IMR-90 (cell line): ENCODE measurements around the gene COL5A3. TPM values are rescaled to one million over a fixed set of nuclear protein-coding genes. Genes with fewer than 3 reads are reported as not detected.

Experiments
- ATAC-seq: fragments of 200-7000 bp; cut with Tn5 transposase; 2 replicates; pipeline ENCODE4 v1.9.1; 2020; ENCODE audit warnings: low read depth, mild to moderate bottlenecking, moderate library complexity
- BruUV-seq: library from RNA; stranded (reverse); fragments of 400-500 nt; replicated peaks from 2 replicates; lab custom pipeline; 2021; lab: Mats Ljungman, UMichigan
- CTCF ChIA-PET: fragments of 300-600 bp; formaldehyde crosslinking; extraction: SDS; loops from one replicate; lab custom pipeline; 2021; ENCODE audit warnings: antibody characterized with exemption; lab: Yijun Ruan, JAX
- POLR2A ChIA-PET: fragments of 300-600 bp; sonication (Branson Sonifier 250); formaldehyde crosslinking; loops from one replicate; lab custom pipeline; 2022; ENCODE audit warnings: antibody characterized with exemption; ENCODE audit not compliant: unreplicated experiment; lab: Charles Lee
- DNase-seq: peaks from one replicate; pipeline ENCODE4 v3.0.0; 2013
- H2AFZ ChIP-seq: replicated peaks from 2 replicates; pipeline ENCODE3; 2013; ENCODE audit warnings: low read length, mild to moderate bottlenecking; ENCODE audit not compliant: poor library complexity
- H2AK5ac ChIP-seq: 2 replicates; pipeline ENCODE4 v1.6.1; 2013; ENCODE audit warnings: low read depth, low read length, inconsistent platforms
- H2AK9ac ChIP-seq: replicated peaks from 2 replicates; pipeline ENCODE3; 2013; ENCODE audit warnings: mild to moderate bottlenecking, low read depth, low read length, moderate library complexity; ENCODE audit not compliant: poor library complexity
- H2BK120ac ChIP-seq: 2 replicates; pipeline ENCODE4 v1.6.1; 2013; ENCODE audit warnings: low read depth, low read length, inconsistent platforms
- H2BK15ac ChIP-seq: 3 replicates; pipeline ENCODE4 v1.6.1; 2013; ENCODE audit warnings: low read depth, low read length, inconsistent platforms
- H2BK20ac ChIP-seq: 2 replicates; pipeline ENCODE4 v1.6.1; 2013; ENCODE audit warnings: low read depth, mild to moderate bottlenecking, inconsistent platforms, low read length, moderate library complexity
- H2BK5ac ChIP-seq: 2 replicates; pipeline ENCODE4 v1.6.1; 2013; ENCODE audit warnings: mild to moderate bottlenecking, low read depth, low read length, inconsistent platforms; ENCODE audit not compliant: poor library complexity, severe bottlenecking
- H3K14ac ChIP-seq: replicated peaks from 2 replicates; pipeline ENCODE4 v1.6.1; 2013; ENCODE audit warnings: low read depth, low read length, inconsistent platforms
- H3K18ac ChIP-seq: 2 replicates; pipeline ENCODE4 v1.6.1; 2013; ENCODE audit warnings: low read depth, low read length, control low read depth
- H3K23ac ChIP-seq: 2 replicates; pipeline ENCODE4 v1.6.1; 2013; ENCODE audit warnings: low read depth, low read length, inconsistent platforms
- H3K27ac ChIP-seq: 2 replicates; pipeline ENCODE4 v1.5.1; 2013; ENCODE audit warnings: mild to moderate bottlenecking, control low read depth, low read length; ENCODE audit not compliant: insufficient read depth
- H3K27me3 ChIP-seq: 2 replicates; pipeline ENCODE4 v1.6.1; 2013; ENCODE audit warnings: low read length; ENCODE audit not compliant: control insufficient read depth, insufficient read depth
- H3K36me3 ChIP-seq: 2 replicates; pipeline ENCODE4 v1.6.1; 2013; ENCODE audit warnings: low read length, mixed read lengths; ENCODE audit not compliant: control insufficient read depth, insufficient read depth
- H3K4ac ChIP-seq: 2 replicates; pipeline ENCODE4 v1.6.1; 2013; ENCODE audit warnings: low read depth, low read length, inconsistent platforms
- H3K4me1 ChIP-seq: 2 replicates; pipeline ENCODE4 v1.6.1; 2013; ENCODE audit warnings: low read length, mixed read lengths; ENCODE audit not compliant: control insufficient read depth, insufficient read depth
- H3K4me2 ChIP-seq: 2 replicates; pipeline ENCODE4 v1.6.1; 2013; ENCODE audit warnings: low read depth, mild to moderate bottlenecking, control low read depth, low read length, moderate library complexity
- H3K4me3 ChIP-seq: 2 replicates; pipeline ENCODE4 v1.5.1; 2013; ENCODE audit warnings: low read depth, mild to moderate bottlenecking, control low read depth, low read length, moderate library complexity; ENCODE audit not compliant: insufficient read depth
- H3K56ac ChIP-seq: 2 replicates; pipeline ENCODE4 v1.6.1; 2013; ENCODE audit warnings: low read length, inconsistent platforms; ENCODE audit not compliant: insufficient read depth; ENCODE audit errors: extremely low read depth
- H3K79me1 ChIP-seq, 2 experiments: 2 replicates each; pipeline ENCODE4 v1.6.1; 2013; ENCODE audit warnings: low read length in 2 of 2, inconsistent platforms in 1 of 2, low read depth in 1 of 2
- H3K9ac ChIP-seq: 2 replicates; pipeline ENCODE4 v1.6.1; 2013; ENCODE audit warnings: low read depth, low read length, control low read depth
- H3K9me1 ChIP-seq: 2 replicates; pipeline ENCODE4 v1.6.1; 2013; ENCODE audit warnings: low read length, inconsistent platforms; ENCODE audit not compliant: insufficient read depth
- H3K9me3 ChIP-seq: 2 replicates; pipeline ENCODE4 v1.6.1; 2013; ENCODE audit warnings: low read length; ENCODE audit not compliant: control insufficient read depth, insufficient read depth
- H4K20me1 ChIP-seq: 2 replicates; pipeline ENCODE4 v1.6.1; 2013; ENCODE audit warnings: low read length, inconsistent platforms; ENCODE audit not compliant: insufficient read depth
- H4K5ac ChIP-seq: 2 replicates; pipeline ENCODE4 v1.6.1; 2013; ENCODE audit warnings: mild to moderate bottlenecking, low read depth, low read length, control low read depth
- H4K8ac ChIP-seq, 2 experiments: 2 replicates each; pipeline ENCODE4 v1.6.1; 2013; ENCODE audit warnings: low read depth in 2 of 2, low read length in 2 of 2, control low read depth in 1 of 2, inconsistent platforms in 1 of 2
- H4K91ac ChIP-seq: 2 replicates; pipeline ENCODE4 v1.6.1; 2013; ENCODE audit warnings: low read depth, low read length, inconsistent platforms; ENCODE audit not compliant: insufficient read depth
- BHLHE40 ChIP-seq: fragments of 150-350 bp; IDR thresholded peaks from 2 replicates; pipeline ENCODE4 v1.6.1; 2016; ENCODE audit warnings: mild to moderate bottlenecking, low read depth, low read length
- CEBPB ChIP-seq: IDR thresholded peaks from 2 replicates; pipeline ENCODE4 v1.6.1; 2012; ENCODE audit warnings: low read depth, low read length, improper control_type of control experiment
- CHD1 ChIP-seq: IDR thresholded peaks from 2 replicates; pipeline ENCODE4 v1.6.1; 2012; ENCODE audit warnings: low read depth, low read length, improper control_type of control experiment
- CTCF ChIP-seq: conservative IDR thresholded peaks from 2 replicates; pipeline ENCODE4 v1.5.1; 2012; ENCODE audit warnings: mild to moderate bottlenecking, low read depth, low read length, improper control_type of control experiment
- ELK1 ChIP-seq: fragments of 150-350 bp; IDR thresholded peaks from 2 replicates; pipeline ENCODE4 v1.6.1; 2016; ENCODE audit warnings: low read depth, mild to moderate bottlenecking, low read length, moderate library complexity, borderline replicate concordance
- FOS ChIP-seq: fragments of 150-350 bp; IDR thresholded peaks from 2 replicates; pipeline ENCODE4 v1.6.1; 2016; ENCODE audit warnings: low read depth, low read length
- MAFK ChIP-seq: IDR thresholded peaks from 2 replicates; pipeline ENCODE4 v1.6.1; 2012; ENCODE audit warnings: low read depth, low read length, improper control_type of control experiment
- MAZ ChIP-seq: IDR thresholded peaks from 2 replicates; pipeline ENCODE4 v1.6.1; 2012; ENCODE audit warnings: low read depth, mild to moderate bottlenecking, low read length, improper control_type of control experiment, moderate library complexity, borderline replicate concordance
- MXI1 ChIP-seq: IDR thresholded peaks from 2 replicates; pipeline ENCODE4 v1.6.1; 2012; ENCODE audit warnings: low read depth, mild to moderate bottlenecking, low read length, moderate library complexity, borderline replicate concordance
- NFE2L2 ChIP-seq: fragments of 150-350 bp; IDR thresholded peaks from 2 replicates; pipeline ENCODE4 v1.6.1; 2016; ENCODE audit warnings: low read depth, mild to moderate bottlenecking, low read length
- POLR2A ChIP-seq: IDR thresholded peaks from 2 replicates; pipeline ENCODE4 v1.6.1; 2012; ENCODE audit warnings: mild to moderate bottlenecking, low read depth, low read length
- RAD21 ChIP-seq: IDR thresholded peaks from 2 replicates; pipeline ENCODE4 v1.6.1; 2012; ENCODE audit warnings: low read length, improper control_type of control experiment
- RCOR1 ChIP-seq: IDR thresholded peaks from 2 replicates; pipeline ENCODE4 v1.6.1; 2012; ENCODE audit warnings: mild to moderate bottlenecking, low read length, improper control_type of control experiment; ENCODE audit not compliant: insufficient replicate concordance
- RFX5 ChIP-seq: IDR thresholded peaks from 2 replicates; pipeline ENCODE4 v1.8.0; 2012; ENCODE audit warnings: low read depth, mild to moderate bottlenecking, low read length, moderate library complexity
- SMC3 ChIP-seq: fragments of 150-350 bp; IDR thresholded peaks from 2 replicates; pipeline ENCODE4 v1.6.1; 2016; ENCODE audit warnings: low read depth, mild to moderate bottlenecking, antibody characterized with exemption, low read length, moderate library complexity
- WGBS, 2 experiments: methylation state at CpG; one replicate each; pipeline versions ENCODE4 v1.1.5 to v1.1.7; 2013; ENCODE audit warnings: missing lambda C conversion rate in 2 of 2; ENCODE audit not compliant: insufficient read length in 1 of 2; ENCODE audit errors: extremely low coverage in 2 of 2; 5-methylcytosine and 5-hydroxymethylcytosine counted together
- dilution Hi-C: fragments of 300-500 bp; cut with HindIII; formaldehyde crosslinking; loops from one replicate; pipeline ENCODE4 v1.14.3; 2018; ENCODE audit warnings: low sequenced_read_pairs; ENCODE audit not compliant: unreplicated experiment
- in situ Hi-C: fragments of 300-500 bp; cut with MboI; formaldehyde crosslinking; loops from 3 replicates; pipeline ENCODE4 v1.14.3; 2019; ENCODE audit warnings: low sequenced_read_pairs, inconsistent platforms, mixed read lengths
- intact Hi-C: fragments of 100-400 bp; cut with micrococcal nuclease; formaldehyde crosslinking; loops from 2 replicates; pipeline ENCODE4 v1.10.0; 2022
- polyA plus RNA-seq, 3 experiments: library from polyadenylated mRNA; depleted of rRNA; stranded (reverse); fragments of >200 nt; gene quantifications; 2 replicates each; pipeline ENCODE4 v1.2.3, GENCODE V29; 2012; ENCODE audit warnings: low replicate concordance in 1 of 3
- total RNA-seq: library from RNA; depleted of rRNA; stranded (reverse); fragments of >200 nt; gene quantifications from 2 replicates; pipeline ENCODE4 v1.2.3, GENCODE V29; 2012
- TF ChIP-seq, protein P1 (sequence below): fragments of 150-350 bp; IDR thresholded peaks from 2 replicates; pipeline ENCODE4 v1.6.1; 2017; ENCODE audit warnings: mild to moderate bottlenecking, antibody characterized with exemption, low read length, low read depth

The COL5A3 gene
- total and polyA plus RNA-seq, 2 of the 4 experiments (the other 2 are of a cell fraction) = 0.54 to 1.5 TPM

GRCh38 chr19:9966024-9966423 lies 44.3 kb downstream of the COL5A3 start:
- no peak overlapping the region for H3K18ac ChIP-seq
- no peaks in the 10 kb centered on the region; the same call in 1 of the 2 replicates for H3K27me3 ChIP-seq
- dilution Hi-C loops (no loop called here), in situ Hi-C loops (no loop called here), intact Hi-C loops (no loop called here)
- WGBS, 2 experiments = 61% methylated on average over 8 of the region's 14 CpGs; no CpG with 5 or more reads in 1 of the 2 experiments
- TF ChIP-seq SMC3 (no peak), BHLHE40 (no peak), CEBPB (no peak), RFX5 (no peak), NFE2L2 (no peak), RCOR1 (no peak), CTCF (no peak), RAD21 (no peak), FOS (no peak), ELK1 (no peak), MAZ (no peak), MXI1 (no peak), POLR2A (no peak), MAFK (no peak), CHD1 (no peak)
- TF ChIP-seq, protein P1, sequence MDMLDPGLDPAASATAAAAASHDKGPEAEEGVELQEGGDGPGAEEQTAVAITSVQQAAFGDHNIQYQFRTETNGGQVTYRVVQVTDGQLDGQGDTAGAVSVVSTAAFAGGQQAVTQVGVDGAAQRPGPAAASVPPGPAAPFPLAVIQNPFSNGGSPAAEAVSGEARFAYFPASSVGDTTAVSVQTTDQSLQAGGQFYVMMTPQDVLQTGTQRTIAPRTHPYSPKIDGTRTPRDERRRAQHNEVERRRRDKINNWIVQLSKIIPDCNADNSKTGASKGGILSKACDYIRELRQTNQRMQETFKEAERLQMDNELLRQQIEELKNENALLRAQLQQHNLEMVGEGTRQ = no peak
- no peaks in the 10 kb centered on the region for H3K9me1 ChIP-seq
- H2AK5ac ChIP-seq = no peak overlapping the region
- no peak overlapping the region for H3K56ac ChIP-seq
- H3K23ac ChIP-seq = no peak overlapping the region
- H4K20me1 ChIP-seq = no peaks in the 10 kb centered on the region
- no peak overlapping the region for H2AFZ ChIP-seq
- BruUV-seq = no TSS peak
- POLR2A ChIA-PET = no interaction called here
- no peak overlapping the region for H4K5ac ChIP-seq
- no peaks in the 10 kb centered on the region; the same call in 1 of the 2 replicates for H3K36me3 ChIP-seq
- no peaks in the 10 kb centered on the region for H3K79me1 ChIP-seq
- no peak overlapping the region for H3K9ac ChIP-seq
- CTCF ChIA-PET = no interaction called here
- H3K4me1 ChIP-seq = peaks cover 2% of the 10 kb centered on the region; the same call in 1 of the 2 replicates
- H3K14ac ChIP-seq = no peak overlapping the region
- H3K9me3 ChIP-seq = no peaks in the 10 kb centered on the region
- no peak overlapping the region for H2BK20ac ChIP-seq
- no peak overlapping the region for H3K4me2 ChIP-seq
- ATAC-seq (no peak), DNase-seq (no peak)
- no peak overlapping the region for H2AK9ac ChIP-seq
- H3K4me3 ChIP-seq = no peak overlapping the region
- H3K27ac ChIP-seq = no peak overlapping the region
- H2BK120ac ChIP-seq = peak overlapping the region; percentile 8; the same call in 1 of the 2 replicates
- H2BK15ac ChIP-seq = no peak overlapping the region
- H4K91ac ChIP-seq = no peak overlapping the region
- no peak overlapping the region for H3K4ac ChIP-seq
- no peak overlapping the region for H2BK5ac ChIP-seq
- H4K8ac ChIP-seq = no peak overlapping the region
